Ovary (tissue), 3 donors: ENCODE measurements around the gene RGS3.

Experiments
- CTCF ChIP-seq, 3 donors: fragments of 450-650 bp in 2 of 3; fragments of 200-600 bp in 1 of 3; IDR thresholded peaks; one replicate each; pipeline versions ENCODE4 v1.5.1 to v1.8.0; 2016 to 2022; ENCODE audit warnings: antibody characterized with exemption in 3 of 3, mild to moderate bottlenecking in 1 of 3
- EP300 ChIP-seq: sonication (generic); formaldehyde crosslinking; IDR thresholded peaks from one replicate; pipeline ENCODE4 v1.6.1; 2017; ENCODE audit warnings: antibody characterized with exemption
- POLR2A ChIP-seq: fragments of 450-650 bp; IDR thresholded peaks from one replicate; pipeline ENCODE4 v1.6.1; 2017; ENCODE audit warnings: antibody characterized with exemption, mild to moderate bottlenecking, moderate library complexity
- donor health status: DM: no; HTN: no; CAD: no.

GRCh38 chr9:113467183-113467582, 3.7 kb downstream of the RGS3 start:
- TF ChIP-seq POLR2A, result no peak
- no peak for TF ChIP-seq CTCF (IDR thresholded peaks at IDR 0.05)
- no peak for TF ChIP-seq EP300
